ENCODE data around the gene LRRC74A. TPM values are rescaled to one million over a fixed set of nuclear protein-coding genes. Genes with fewer than 3 reads are reported as not detected.
A peak's percentile ranks its signal among the peaks of the same experiment; 100 is the strongest.

The LRRC74A gene
- total and polyA plus RNA-seq, 2 of the 4 experiments (the other 2 are of a cell fraction) = not detected

DNA sequence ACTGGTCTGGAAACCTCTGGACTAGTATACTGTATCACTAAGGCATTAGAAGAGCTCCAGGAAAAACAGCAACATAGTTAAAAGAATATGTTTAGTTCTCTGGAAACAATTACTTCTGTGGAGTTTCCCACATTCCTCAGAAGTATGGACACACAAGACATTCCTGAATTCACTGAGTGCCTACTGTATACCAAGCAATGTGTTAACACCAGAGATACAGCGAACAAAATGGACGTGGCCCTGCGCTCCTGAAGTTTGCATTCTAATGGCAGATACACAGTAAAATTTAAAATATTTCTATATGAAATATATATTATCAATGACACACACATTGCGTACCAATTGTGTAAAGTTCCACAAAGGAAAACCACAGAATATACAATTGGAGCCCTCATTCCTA, 14.6 kb upstream of the LRRC74A start:
- WGBS, 2 experiments (ENCODE audit: extremely low coverage in 2 of 2, insufficient read length in 1 of 2) = no CpG with 5 or more reads among the region's 4 CpGs
- peak; percentile 35 for ATAC-seq (ENCODE audit: low read depth)
- Histone ChIP-seq H4K20me1 (ENCODE audit: insufficient read depth, low read length) (no peaks in the 10 kb centered on the region), H3K4me1 (ENCODE audit: control insufficient read depth, insufficient read depth, low read length) (no peaks in the 10 kb centered on the region), H3K4ac (ENCODE audit: low read depth, low read length) (no peak overlapping the region), H3K14ac (replicated peaks; ENCODE audit: low read depth, low read length) (no peak overlapping the region), H2AFZ (replicated peaks; ENCODE audit: low read length, poor library complexity) (no peak overlapping the region), H4K5ac (ENCODE audit: low read depth, low read length) (no peak overlapping the region), H2BK20ac (ENCODE audit: low read depth, low read length) (no peak overlapping the region), H3K9ac (ENCODE audit: low read depth, low read length) (no peak overlapping the region; the same call in 1 of the 2 replicates), H3K36me3 (ENCODE audit: control insufficient read depth, insufficient read depth, low read length) (peaks cover 6% of the 10 kb centered on the region), H2AK5ac (ENCODE audit: low read depth, low read length) (no peak overlapping the region), H3K27me3 (ENCODE audit: control insufficient read depth, insufficient read depth, low read length) (peaks cover 2% of the 10 kb centered on the region; the same call in 1 of the 2 replicates), H2BK120ac (ENCODE audit: low read depth, low read length) (no peak overlapping the region), H3K27ac (ENCODE audit: insufficient read depth, low read length) (no peak overlapping the region), H4K91ac (ENCODE audit: insufficient read depth, low read depth, low read length) (no peak overlapping the region), H3K56ac (ENCODE audit: extremely low read depth, insufficient read depth, low read length) (no peak overlapping the region), H4K8ac (ENCODE audit: low read depth in 2 of 2, low read length in 2 of 2) (no peak overlapping the region), H3K4me2 (ENCODE audit: low read depth, low read length) (peak overlapping the region; percentile 99), H3K18ac (ENCODE audit: low read depth, low read length) (no peak overlapping the region), H3K79me1 (ENCODE audit: low read depth in 1 of 2, low read length in 2 of 2) (0 out of 4 replicates have a peak, but pooled peaks cover 0 to 8% of the 10 kb centered on the region in 2 experiments), H3K4me3 (ENCODE audit: insufficient read depth, low read depth, low read length) (peak overlapping the region; percentile 56; the same call in 1 of the 2 replicates), H3K9me1 (ENCODE audit: insufficient read depth, low read length) (peaks cover 3% of the 10 kb centered on the region; the same call in 1 of the 2 replicates), H2AK9ac (replicated peaks; ENCODE audit: low read depth, low read length, poor library complexity) (no peak overlapping the region), H3K9me3 (ENCODE audit: control insufficient read depth, insufficient read depth, low read length) (no peaks in the 10 kb centered on the region), H2BK15ac (ENCODE audit: low read depth, low read length) (no peak overlapping the region), H2BK5ac (ENCODE audit: low read depth, low read length, poor library complexity, severe bottlenecking) (no peak overlapping the region), H3K23ac (ENCODE audit: low read depth, low read length) (no peak overlapping the region)
- CTCF ChIA-PET = interaction anchor here (0.7 to 2.1 kb wide), 4 partner anchors 9 to 1091 kb away, joined by 3 to 15 read pairs (median 4); no protein-coding TSS in a partner anchor
- TF ChIP-seq, protein P1, sequence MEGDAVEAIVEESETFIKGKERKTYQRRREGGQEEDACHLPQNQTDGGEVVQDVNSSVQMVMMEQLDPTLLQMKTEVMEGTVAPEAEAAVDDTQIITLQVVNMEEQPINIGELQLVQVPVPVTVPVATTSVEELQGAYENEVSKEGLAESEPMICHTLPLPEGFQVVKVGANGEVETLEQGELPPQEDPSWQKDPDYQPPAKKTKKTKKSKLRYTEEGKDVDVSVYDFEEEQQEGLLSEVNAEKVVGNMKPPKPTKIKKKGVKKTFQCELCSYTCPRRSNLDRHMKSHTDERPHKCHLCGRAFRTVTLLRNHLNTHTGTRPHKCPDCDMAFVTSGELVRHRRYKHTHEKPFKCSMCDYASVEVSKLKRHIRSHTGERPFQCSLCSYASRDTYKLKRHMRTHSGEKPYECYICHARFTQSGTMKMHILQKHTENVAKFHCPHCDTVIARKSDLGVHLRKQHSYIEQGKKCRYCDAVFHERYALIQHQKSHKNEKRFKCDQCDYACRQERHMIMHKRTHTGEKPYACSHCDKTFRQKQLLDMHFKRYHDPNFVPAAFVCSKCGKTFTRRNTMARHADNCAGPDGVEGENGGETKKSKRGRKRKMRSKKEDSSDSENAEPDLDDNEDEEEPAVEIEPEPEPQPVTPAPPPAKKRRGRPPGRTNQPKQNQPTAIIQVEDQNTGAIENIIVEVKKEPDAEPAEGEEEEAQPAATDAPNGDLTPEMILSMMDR (conservative IDR thresholded peaks at IDR 0.05; ENCODE audit: low read depth, low read length) = no peak
- TF ChIP-seq, protein P2, sequence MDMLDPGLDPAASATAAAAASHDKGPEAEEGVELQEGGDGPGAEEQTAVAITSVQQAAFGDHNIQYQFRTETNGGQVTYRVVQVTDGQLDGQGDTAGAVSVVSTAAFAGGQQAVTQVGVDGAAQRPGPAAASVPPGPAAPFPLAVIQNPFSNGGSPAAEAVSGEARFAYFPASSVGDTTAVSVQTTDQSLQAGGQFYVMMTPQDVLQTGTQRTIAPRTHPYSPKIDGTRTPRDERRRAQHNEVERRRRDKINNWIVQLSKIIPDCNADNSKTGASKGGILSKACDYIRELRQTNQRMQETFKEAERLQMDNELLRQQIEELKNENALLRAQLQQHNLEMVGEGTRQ (IDR thresholded peaks at IDR 0.05; ENCODE audit: low read depth, low read length) = no peak
- TF ChIP-seq RCOR1 (IDR thresholded peaks at IDR 0.05; ENCODE audit: insufficient replicate concordance, low read length) (no peak), MAZ (IDR thresholded peaks at IDR 0.05; ENCODE audit: borderline replicate concordance, low read depth, low read length) (no peak), FOS (IDR thresholded peaks at IDR 0.05; ENCODE audit: low read depth, low read length) (no peak), CEBPB (IDR thresholded peaks at IDR 0.05; ENCODE audit: low read depth, low read length) (no peak), CHD1 (IDR thresholded peaks at IDR 0.05; ENCODE audit: low read depth, low read length) (no peak), POLR2A (IDR thresholded peaks at IDR 0.05; ENCODE audit: low read depth, low read length) (no peak), NFE2L2 (IDR thresholded peaks at IDR 0.05; ENCODE audit: low read depth, low read length) (no peak), RAD21 (IDR thresholded peaks at IDR 0.05; ENCODE audit: low read length) (no peak)
- in situ Hi-C loops (cut with MboI; ENCODE audit: low sequenced_read_pairs) = no loop called here
- intact Hi-C loops (cut with micrococcal nuclease) = loop anchor here (1.0 kb wide), 2 partner anchors 50 to 101 kb away; partner anchors contain the start of gene VASH1
- BruUV-seq (replicated peaks) = no TSS peak
- dilution Hi-C loops (cut with HindIII; ENCODE audit: low sequenced_read_pairs, unreplicated experiment) = no loop called here
- POLR2A ChIA-PET (ENCODE audit: unreplicated experiment) = no interaction called here
- peak; percentile 52 for DNase-seq

Measured in IMR-90 (cell line).